NCI-H69 (cell line): ENCODE data around the gene PCDHGB1.
"Not testable (repeated sequence)": the region's sequence is repeated elsewhere in the genome, so short reads cannot be mapped to it uniquely, and the experiment has no call there.

ENCODE experiments used
- DNase-seq: peaks from one replicate; lab custom pipeline; 2025; lab: John Stamatoyannopoulos, UW

Gene PCDHGB1

DNA sequence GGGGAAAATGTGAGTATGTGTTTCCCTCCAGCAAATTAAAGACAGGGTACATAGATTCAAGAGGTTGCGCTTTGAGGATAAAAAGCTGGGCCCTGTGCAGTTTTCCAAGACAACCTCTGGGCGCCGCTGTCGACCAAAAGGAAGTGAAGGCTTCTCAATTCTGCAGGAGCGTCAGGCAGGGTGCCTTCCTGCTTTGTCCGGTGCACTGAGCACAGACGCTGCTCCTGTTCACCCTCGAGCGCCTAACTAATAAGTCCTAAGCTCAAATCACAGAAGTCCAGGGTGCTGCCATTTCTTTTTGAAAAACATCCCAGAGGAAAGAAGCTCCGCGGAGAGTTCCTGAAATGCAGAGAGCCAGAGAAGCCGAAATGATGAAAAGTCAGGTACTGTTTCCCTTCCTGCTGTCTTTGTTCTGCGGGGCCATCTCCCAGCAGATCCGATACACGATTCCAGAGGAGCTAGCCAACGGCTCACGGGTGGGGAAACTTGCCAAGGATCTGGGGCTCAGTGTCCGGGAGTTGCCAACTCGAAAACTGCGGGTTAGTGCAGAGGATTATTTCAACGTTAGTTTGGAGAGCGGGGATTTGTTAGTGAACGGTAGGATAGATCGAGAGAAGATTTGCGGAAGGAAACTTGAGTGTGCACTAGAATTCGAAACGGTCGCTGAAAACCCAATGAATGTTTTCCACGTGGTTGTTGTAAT, at the start of gene PCDHGB1:
Gene PCDHGB1, plus strand, starts transcription at position 183 of the 703 bp plus-strand sequence. Its CDS starts 162 bp downstream, at position 345.
- DNase-seq: peak; percentile 84

DNA sequence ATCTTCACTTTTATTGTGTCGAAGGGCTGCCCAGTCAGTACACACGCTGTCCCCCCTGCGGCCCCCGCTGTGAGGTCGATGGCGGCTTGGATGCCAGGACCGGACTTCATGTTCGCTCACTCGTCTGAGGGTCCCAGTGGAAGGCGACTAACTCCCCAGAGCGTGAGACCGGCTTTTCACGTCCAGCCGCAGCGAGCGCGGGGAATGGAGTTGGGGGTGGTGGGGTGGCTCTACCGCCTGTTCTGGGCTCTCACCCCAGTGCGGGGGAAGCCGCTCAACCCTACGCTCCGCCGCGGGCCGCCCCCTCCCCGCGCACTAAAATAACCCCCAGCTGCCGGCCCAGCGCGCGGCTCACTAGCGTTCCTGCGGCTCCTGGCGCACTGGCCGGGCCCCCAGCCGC, 46.1 kb upstream of the PCDHGB1 start, which contains the start of gene SLC25A2:
Gene SLC25A2, minus strand, starts transcription at position 294 of the 400 bp plus-strand sequence. Its CDS starts 184 bp downstream, at position 110.
- no peak for DNase-seq

DNA sequence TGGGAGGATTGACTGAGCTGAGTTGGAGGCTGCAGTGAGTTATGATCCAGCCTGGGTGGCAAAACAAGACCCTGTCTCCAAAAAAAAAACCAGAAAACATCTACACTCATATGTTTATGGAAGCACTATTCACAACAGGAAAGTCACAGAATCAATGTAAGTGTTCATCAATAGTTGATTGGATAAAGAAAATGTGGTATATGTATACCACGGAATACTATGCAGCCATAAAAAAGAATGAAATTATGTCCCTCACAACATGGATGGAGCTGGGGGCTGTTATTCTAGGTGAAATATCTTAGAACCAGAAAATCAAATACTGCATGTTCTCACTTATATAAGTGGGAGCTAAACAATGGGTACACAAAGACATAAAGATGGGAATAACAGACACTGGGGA, 43.3 kb upstream of the PCDHGB1 start:
- DNase-seq: no peak

DNA sequence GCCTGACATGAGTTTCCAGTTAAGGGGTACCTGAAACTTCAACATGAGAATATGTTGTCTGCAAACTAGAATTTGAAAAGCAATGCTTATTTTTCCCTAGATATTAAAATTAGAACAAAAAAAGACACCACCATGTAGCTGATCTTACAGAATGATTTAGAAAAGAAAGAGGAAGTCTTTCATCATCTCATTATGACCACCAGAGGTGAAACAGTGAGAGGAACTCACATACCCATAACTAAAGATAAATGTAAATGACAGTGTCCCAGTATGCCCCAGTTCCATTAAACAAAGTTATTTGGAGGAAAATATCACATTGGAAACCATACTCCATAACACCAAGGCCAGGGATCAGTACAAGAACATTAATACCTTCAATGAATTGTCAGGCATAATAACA, 36.2 kb upstream of the PCDHGB1 start:
- no peak for DNase-seq

DNA sequence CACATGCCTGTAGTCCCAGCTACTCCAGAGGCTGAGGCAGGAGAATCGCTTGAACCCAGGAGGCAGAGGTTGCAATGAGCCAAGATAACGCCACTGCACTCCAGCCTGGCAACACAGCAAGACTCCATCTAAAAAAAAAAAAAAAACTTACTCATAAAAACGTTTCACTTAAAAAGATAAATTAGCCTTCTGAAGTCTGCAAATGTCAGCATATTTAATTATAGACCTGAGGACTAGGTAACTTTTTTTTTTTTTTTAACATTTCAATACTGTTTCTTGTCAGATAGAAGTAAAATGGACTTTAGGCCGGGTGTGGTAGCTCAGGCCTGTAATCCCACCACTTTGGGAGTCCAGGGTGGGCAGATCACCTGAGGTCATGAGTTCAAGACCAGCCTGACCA, 32.9 kb upstream of the PCDHGB1 start:
- not testable (repeated sequence) for DNase-seq

DNA sequence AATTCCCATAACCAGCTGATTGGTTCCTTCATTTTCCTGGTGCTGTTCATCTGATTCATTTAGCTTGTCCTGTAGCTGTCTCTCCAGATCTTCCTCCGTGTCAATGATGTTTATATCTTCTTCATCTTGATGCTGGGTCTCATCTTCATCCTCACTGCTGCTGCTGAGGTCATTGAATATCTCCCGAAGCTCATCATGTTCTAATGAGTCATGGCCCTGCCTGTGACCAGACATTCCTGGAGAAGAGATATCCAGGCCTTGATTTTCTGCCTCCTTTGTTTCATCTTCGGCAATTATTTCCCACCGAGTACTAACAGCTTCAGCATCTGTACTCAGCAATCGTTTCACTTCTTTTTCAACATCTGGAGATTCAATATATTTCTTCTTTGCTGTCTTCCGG, 30.7 kb upstream of the PCDHGB1 start:
- DNase-seq: no peak

DNA sequence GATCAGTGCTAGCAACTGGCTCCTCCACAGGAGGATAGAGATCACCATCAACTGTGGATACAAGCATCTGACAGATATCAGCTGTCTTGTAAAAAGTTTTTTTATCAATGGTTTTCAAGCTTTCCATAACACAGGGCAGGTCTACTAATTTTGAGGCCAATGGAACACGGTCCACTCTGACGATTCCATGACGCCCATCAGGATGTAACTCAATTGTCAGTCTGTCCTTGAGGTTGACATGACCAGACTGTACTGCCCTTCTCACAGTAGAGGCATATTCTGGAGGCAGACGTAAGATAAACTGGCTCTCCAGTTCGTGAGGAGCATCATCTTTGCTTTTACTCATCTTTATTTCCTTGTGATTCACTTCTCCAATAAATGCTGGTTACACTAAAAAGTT, 30.2 kb upstream of the PCDHGB1 start:
- DNase-seq: no peak

DNA sequence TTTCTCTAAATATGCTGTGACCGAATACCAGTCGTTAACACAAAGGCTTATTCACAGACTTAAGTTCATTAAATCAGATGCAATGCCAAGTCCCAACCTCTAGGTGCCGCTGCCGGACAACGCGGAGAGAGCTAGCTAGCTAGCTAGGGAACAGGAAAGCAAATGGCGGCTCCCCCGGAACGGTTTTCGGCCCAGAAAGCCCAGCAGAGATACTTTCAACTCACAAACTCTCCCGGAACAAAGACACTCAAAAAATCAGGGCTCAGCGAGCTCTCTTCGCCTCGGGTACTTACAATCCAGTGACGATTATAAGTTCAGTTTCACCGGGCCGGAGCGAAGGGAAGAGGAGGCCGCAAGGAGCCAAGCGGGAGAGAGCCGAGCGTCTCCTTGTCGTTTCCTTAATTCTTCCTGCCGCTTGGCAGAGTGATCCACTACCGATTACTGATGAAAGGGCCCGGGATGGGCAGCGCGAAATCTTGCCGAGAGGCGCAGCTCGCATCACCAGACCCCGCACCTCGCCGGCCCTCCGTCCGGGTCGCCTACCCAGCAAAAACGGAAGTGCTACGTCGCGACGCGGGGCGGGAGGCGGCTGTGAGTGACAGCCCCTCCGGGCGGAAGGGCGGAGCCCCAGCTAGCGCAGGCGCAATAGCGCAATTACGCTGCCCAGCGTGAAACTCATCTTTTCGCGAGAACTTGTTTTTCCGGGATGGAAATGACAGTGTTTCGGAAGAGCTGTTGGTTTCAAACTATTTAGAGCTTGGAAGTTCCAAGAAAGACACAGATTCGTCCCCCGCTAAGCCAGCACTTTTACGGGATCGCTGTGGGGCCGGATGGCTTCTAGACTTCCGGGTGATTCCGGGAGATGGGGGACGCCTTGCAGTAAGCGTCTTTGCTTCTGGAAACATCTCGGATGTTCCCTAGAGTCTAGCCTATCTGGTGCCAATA, 29.4 kb upstream of the PCDHGB1 start, which contains the start of gene TAF7:
Gene TAF7, minus strand, starts transcription at position 560 of the 945 bp plus-strand sequence. CDS start 740 bp downstream, outside the sequence.
- peak; percentile 96 for DNase-seq

DNA sequence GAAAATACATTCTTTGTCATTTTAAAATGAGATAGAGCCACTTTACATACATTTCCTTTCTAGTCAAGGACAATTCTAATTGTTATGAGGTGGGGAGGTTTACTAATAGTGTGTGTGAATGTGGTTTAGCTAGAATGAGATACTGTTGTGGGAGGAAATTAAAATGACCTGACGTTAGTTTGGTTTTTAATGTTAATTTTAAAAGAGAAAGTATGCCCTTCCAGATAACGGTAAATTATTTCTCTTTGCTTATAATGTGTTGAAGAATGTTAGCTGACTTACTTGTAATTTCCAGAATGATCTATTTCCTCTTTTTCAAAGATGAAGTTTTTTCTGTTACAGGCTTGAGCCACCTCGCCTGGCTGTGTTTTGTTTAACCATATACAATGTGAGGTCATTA, 27.6 kb upstream of the PCDHGB1 start:
- no peak for DNase-seq

DNA sequence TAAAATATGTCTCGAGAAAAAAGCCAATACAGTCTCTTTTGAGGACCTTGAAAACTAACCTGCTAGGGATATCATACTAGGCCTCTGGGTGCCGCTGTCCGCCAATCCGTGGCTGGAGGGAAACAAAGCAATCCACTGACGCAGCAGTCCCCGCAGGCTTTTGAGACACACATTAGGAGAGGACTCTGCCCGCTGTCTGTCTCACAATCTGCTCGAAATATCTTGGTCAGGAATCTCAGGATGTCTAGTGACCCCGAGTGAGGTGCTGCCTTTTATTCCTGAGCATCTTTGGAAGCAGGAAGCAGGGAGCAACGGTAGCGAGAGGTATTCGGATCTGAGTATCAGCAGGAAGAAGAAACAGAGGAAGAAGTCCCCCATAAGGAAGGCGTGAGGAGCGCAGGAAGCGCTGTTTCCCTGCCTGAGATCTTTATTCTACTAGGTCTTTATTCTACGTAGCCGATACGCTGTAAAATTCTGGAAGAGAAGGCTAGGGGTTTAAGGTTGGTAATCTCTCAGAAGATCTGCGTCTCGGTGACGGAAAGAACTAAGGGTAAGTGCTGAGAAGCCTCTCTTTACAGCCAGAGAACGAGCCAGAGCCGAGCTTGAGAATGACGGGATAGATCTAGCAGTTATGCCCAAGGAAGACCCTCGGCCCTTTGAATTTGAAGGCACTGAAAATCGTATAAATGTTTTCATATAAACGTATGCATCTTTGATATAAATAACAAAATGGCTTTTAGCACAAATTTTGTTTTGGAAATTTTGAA, 23.6 kb upstream of the PCDHGB1 start:
- peak; percentile 88 for DNase-seq

DNA sequence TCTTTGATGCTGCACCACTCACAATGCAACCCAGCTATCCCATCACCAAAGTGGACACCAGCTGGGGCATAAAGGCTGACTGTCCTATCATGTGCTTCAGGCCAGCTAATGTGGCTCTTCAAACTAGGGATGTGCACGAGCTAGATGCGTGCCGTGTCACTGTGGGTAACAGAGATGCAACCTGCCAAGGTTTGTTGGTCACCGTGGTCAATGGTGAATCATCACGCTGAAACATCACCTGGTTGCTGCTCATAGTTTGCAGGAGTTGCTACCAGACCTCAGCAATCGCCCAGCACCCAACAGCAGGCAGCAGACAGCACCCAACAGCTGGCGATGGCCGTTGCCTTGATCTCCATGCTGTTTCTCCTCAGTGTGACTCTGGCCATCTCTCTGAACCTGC, 21.7 kb upstream of the PCDHGB1 start:
- no peak for DNase-seq

DNA sequence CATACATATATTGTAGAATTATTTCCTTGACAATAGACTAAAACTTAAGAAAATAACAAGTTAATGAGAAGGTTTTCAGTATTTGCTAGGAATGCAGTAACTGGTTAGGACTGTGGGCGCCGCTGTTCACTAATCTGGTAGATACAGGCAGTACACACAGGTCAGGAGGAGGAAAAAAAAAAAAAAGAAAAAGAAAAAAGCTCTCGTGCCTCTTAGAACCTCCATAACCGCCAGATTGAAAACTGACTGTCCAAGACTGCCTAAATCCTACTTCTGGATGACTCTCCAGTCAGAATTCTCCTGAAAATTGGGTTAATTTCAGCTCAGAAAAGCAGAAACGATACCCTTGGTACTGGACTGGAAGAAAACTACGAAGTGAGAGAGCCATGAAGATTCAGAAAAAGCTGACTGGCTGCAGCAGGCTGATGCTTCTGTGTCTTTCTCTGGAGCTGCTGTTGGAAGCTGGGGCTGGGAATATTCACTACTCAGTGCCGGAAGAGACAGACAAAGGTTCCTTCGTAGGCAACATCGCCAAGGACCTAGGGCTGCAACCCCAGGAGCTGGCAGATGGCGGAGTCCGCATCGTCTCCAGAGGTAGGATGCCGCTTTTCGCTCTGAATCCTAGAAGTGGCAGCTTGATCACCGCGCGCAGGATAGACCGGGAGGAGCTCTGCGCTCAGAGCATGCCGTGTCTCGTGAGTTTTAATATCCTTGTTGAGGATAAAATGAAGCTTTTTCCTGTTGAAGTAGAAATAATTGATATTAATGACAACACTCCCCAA, 19.4 kb upstream of the PCDHGB1 start, which contains the start of gene PCDHGA1:
Gene PCDHGA1, plus strand, starts transcription at position 216 of the 782 bp plus-strand sequence.
- DNase-seq: peak; percentile 61

DNA sequence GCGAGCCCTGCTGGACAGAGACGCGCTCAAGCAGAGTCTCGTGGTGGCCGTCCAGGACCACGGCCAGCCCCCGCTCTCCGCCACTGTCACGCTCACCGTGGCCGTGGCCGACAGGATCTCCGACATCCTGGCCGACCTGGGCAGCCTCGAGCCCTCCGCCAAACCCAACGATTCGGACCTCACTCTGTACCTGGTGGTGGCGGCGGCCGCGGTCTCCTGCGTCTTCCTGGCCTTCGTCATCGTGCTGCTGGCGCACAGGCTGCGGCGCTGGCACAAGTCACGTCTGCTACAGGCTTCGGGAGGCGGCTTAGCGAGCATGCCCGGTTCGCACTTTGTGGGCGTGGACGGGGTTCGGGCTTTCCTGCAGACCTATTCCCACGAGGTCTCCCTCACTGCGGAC, 17.3 kb upstream of the PCDHGB1 start:
- DNase-seq: not testable (repeated sequence)

DNA sequence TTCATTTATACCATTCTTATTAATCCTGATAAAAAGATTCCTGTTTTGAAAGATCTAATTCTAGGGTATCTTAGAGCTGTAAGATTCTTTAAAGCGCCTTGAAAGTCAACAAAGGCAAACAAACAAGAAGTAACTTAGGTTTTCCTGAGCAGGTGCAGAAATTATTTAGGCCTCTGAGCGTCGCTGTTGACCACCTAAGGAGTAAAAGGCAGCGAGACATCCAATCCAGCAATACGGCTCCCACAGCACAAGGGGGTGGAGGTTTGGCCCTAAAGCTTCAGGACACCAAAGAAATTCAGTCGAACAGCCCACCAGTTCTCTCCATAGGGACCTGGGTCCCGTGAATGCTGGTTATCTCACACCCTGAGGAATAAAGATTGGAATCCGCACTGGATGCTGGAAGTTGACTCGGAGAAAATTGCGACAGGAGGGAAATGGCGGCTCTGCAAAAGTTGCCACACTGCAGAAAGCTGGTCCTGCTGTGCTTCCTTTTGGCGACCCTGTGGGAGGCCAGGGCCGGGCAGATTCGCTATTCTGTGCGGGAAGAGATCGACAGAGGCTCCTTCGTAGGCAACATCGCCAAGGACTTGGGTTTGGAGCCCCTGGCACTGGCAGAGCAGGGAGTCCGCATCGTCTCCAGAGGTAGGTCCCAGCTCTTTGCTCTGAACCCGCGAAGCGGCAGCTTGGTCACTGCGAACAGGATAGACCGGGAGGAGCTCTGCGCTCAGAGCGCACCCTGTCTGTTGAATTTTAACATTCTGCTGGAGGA, 11.2 kb upstream of the PCDHGB1 start, which contains the start of gene PCDHGA2:
Gene PCDHGA2, plus strand, starts transcription at position 223 of the 769 bp plus-strand sequence.
- DNase-seq: peak; percentile 44

DNA sequence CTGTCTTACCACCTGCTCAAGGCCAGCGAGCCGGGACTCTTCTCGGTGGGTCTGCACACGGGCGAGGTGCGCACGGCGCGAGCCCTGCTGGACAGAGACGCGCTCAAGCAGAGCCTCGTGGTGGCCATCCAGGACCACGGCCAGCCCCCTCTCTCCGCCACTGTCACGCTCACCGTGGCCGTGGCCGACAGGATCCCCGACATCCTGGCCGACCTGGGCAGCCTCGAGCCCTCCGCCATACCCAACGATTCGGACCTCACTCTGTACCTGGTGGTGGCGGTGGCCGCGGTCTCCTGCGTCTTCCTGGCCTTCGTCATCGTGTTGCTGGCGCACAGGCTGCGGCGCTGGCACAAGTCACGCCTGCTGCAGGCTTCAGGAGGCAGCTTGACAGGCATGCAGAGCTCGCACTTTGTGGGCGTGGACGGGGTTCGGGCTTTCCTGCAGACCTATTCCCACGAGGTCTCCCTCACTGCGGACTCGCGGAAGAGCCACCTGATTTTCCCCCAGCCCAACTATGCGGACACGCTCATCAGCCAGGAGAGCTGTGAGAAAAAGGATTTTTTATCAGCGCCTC, 9.0 kb upstream of the PCDHGB1 start:
- not testable (repeated sequence) for DNase-seq

DNA sequence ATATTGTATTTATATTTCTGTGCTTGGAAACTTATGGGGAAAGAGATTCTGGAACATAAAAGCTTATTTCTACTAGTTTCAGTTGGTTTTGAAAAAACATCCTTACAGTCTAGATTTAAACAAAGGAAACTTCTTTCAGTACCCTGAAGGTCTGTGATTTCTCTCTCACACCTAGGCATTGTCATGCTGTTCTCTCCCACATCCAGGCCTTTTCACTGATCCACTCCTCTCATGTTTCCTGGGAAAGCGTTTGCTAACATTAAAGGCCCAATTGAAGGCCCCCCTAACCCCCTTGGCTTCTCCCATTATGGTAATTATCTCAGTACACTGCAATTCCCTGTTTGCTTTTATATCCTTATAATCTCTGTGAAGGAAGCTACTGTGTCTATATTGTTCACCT, 7.1 kb upstream of the PCDHGB1 start:
- DNase-seq: peak; percentile 4

DNA sequence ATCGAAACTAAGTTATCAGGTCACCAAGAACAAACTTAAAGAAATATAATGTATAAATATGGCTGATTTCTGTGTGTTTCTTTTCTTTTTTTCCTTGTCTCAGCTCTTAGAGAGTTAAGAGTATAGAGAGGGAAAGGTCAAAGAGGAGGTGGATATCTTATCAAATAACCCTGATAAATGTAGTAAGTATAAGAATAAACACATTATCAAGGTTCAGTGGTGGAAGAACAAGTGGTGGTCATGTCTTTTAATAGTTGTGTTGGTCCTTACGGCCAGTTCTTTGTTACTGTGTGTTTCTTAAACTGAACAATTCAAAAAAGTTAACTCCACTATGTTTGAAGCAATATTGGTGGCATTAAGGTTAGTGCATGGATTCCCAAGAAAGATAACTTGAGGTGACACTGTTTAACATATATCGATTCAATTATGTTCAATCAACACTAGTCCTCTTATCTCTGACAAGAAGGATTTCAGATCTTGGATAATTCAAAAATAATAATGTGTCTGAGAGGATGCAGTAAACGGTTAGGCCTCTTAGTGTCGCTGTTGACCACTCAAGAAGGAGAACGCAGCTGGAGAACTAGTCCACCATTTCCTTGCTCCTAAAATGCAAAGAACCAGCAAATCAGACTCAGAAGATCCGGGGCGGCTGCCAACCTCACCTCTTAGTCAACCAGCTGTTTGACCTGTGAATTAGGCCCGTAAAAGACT, 6.5 kb upstream of the PCDHGB1 start, which contains the start of gene PCDHGA3:
Gene PCDHGA3, plus strand, starts transcription at position 588 of the 711 bp plus-strand sequence. CDS start 205 bp downstream, outside the sequence.
- DNase-seq: peak; percentile 6

DNA sequence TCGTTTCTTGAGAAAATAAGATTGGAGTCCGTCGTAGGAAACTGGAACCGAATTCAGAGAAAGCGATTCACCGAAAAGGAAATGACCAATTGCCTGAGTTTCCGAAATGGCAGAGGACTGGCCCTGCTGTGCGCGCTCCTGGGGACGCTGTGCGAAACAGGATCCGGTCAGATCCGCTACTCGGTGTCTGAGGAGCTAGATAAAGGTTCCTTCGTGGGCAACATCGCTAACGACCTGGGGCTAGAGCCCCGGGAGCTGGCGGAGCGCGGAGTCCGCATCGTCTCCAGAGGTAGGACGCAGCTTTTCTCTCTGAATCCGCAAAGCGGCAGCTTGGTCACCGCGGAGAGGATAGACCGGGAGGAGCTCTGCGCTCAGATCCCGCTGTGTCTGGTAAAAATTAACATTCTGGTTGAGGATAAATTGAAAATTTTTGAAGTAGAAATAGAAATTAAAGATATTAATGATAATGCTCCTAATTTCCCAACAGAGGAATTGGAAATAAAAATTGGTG, 5.9 kb upstream of the PCDHGB1 start:
- DNase-seq: no peak

DNA sequence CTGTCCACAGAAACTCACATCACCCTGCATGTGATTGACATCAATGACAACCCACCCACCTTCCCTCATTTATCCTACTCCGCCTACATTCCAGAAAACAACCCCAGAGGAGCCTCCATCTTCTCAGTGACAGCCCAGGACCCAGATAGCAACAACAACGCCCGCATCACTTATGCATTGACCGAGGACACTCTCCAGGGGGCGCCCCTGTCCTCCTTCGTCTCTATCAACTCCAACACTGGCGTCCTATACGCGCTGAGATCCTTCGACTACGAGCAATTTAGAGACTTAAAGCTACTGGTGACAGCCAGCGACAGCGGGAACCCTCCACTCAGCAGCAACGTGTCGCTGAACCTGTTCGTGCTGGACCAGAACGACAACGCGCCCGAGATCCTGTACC, 4.6 kb upstream of the PCDHGB1 start:
- no peak for DNase-seq
